HG02610 (cell line): Measurements from ENCODE around the gene GDPD4.

Experiments used
- ATAC-seq: cut with Tn5 transposase; IDR thresholded peaks from one replicate; pipeline ENCODE4 v1.9.1; 2021; ENCODE audit warnings: mild to moderate bottlenecking, moderate library complexity; ENCODE audit not compliant: unreplicated experiment

Gene GDPD4

DNA sequence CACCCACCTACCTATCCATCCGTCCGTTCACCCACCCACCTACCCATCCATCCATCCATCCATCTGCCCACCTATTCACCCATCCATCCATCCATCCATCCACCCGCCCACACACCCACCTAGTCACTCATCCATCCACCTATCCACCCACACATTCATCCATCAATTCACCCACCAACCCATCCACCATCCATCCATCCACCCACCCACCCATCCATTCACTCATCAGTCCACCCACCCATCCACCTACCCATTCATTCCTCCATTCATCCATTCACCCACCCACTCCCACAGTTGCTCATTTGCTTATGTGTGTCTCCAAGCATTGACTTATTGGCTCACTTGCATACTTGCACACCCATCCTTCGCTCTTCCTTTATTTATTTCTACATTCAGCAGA, 123.3 kb downstream of the GDPD4 start:
- ATAC-seq: no peak

DNA sequence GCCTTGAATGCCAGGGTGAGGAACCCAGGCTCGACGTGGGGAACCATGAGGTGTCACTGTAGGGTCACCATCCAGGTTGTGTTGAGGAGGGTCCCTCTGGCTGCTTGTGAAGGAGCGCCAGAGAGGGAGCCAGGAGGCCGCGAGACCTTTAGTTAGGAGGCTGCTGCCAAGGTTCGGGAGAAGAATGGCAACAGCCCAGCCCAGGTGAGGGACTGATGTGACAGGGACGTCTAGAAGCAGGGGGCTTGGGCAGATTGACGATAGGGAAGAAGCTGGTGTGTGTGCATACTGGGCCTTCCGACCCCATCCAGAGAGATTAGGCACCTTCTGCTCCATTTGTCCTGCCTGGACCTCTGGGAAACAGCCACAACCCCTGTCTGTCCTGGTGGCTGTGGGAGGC, 124.5 kb downstream of the GDPD4 start:
- no peak for ATAC-seq

DNA sequence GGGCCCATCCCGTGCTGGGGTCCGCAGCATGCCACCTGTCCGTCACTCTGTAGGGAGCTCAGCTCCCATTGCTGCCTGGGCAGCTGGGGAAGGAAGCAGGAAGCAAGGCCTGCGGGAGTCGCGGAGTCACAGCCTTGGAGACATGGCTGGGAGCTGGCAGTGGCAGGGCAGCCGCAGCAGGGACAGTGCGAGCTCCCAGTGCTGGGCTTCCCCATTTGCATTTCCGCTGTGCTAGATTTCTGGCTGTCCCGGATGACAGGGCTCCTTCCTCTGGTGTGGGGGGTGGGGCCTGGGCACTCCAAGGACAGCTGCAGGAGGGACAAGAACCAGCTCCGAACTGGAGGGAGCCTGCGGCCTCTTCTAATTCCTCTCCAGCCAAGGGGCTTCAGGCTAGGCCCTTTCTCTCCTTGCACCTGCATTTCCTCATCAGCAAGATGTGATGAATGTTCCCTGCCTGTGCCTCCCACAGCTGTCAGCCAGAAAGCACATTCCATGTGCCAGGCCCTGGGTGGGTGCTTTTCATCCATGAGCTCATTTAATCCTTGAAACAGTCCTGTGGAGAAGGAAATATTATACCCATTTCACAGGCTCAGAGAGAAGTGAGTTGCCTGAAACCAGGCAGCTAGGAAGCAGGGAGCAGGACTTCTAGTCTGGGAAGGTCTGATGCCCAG, 125.5 kb downstream of the GDPD4 start:
- peak; percentile 53 for ATAC-seq

DNA sequence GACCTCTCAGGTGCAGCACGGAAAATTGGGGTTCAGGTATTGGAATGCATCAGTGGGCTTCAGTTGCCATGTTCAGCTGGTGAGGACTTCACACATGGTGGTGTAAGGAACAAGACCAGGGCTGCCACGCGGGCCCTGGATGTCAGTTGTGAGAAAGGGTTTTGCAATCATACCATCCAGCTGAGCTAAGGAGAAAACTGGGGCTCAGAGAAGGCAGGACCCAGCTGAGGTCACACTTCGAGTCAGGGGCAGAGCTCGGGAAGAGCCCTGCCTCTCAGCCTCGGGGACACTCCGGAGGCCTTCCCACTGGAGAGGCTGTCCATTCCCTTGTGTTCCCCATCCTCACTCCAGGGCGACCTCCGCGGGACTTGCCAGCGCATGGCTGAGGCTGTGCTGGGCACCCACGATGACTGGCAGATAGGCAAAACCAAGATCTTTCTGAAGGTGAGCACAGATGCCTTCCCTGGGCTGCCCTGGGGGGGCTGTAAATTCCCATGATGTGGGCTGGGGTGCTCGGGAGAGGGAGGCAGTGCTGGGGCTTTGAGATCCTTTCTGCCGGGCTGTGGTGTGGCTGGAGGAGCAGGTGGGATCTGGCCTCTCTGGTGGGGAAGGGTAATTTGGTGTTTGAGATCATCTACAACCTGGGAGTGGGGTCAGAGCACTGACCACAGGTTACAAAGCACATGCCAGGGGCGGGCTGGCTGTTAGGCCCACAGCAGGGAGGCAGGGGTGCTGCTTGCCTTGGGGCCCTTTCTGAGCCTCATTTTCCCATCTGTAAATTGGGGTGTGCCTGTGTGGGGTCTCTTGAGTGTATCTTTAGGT, 126.3 kb downstream of the GDPD4 start:
- no peak for ATAC-seq

DNA sequence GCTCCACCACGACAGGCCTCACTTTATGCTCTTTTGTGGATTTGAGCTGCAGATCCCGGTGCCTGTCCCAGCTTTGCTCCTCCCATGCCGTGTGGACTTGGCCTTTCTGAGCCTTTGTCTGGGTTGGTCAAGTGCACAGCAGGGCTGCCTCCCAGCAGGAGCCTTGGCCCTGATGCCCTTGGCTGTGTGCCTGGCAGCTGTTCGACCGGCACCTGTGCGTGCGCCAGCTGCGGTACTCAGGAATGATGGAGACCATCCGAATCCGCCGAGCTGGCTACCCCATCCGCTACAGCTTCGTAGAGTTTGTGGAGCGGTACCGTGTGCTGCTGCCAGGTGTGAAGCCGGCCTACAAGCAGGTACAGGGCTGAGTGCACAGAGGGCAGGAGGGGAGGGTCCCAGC, 126.9 kb downstream of the GDPD4 start:
- no peak for ATAC-seq

DNA sequence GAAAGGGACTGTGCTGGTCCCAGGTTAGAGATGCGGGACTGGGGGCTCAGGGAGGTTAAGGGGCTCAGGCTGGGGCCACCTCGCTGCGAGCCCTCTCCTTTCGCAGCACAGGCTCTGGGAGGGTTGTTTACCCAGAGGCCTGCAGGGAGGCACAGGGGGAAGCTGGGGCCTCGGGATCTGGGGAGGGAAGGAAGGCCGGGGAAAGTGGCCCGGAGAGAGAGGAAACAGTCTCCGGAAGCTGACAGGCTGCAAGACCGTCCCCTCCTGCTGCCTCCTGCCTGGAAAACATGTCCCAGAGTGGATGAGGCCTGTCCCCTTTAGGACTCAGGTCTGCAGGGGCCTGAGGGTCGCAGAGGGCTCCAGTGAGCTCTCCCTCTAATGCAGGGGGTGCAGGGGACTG, 128.0 kb downstream of the GDPD4 start:
- no peak for ATAC-seq

DNA sequence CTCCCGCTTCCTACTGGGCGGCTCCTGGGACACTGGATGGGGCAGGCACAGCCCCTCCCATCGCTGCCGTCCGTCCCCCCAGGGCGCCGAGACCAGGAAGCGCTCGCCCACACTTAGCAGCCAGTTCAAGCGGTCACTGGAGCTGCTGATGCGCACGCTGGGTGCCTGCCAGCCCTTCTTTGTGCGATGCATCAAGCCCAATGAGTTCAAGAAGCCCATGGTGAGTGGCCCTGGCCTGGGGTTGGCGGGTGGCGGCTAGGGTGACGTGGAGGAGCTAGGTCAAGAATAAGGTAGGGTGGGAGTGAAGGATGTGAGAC, 128.9 kb downstream of the GDPD4 start:
- no peak for ATAC-seq

DNA sequence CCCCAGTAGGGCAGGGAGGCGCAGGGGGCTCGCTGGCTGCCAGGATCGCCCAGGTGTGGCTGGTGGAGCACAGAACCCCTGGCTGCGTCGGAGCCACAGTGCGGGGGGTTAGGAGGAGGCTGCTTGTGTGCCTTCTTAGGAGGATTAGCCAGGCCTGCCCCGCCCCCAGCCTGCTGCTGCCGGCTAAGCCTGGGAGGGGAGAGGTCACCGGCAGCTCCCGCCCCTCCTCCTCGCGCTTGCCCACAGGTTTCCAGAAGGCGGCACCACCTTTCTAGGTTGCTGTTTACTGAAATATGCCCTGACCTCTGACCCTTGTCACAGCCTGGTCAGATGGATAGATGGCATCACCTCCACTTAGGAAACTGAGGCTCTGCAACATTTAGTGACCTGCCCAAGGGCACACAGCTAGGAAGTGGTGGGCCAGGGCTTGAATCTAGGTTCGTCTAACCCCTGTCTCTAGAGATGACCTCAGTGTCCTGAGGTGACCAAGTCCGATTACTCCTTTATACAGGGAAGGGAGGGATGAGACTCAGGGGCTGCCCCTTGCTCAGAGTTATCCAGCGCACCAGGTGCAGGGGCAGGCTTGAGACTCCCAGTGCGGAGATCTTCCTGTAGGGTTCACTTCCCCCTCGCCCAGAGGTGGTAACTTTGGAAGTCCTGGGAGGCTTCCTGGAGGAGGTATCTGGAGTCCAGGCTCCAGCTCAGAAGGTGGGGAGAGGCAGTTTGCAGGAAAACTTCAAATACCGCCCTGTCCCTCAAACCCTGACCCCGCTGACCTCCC, 129.4 kb downstream of the GDPD4 start:
- ATAC-seq: no peak

DNA sequence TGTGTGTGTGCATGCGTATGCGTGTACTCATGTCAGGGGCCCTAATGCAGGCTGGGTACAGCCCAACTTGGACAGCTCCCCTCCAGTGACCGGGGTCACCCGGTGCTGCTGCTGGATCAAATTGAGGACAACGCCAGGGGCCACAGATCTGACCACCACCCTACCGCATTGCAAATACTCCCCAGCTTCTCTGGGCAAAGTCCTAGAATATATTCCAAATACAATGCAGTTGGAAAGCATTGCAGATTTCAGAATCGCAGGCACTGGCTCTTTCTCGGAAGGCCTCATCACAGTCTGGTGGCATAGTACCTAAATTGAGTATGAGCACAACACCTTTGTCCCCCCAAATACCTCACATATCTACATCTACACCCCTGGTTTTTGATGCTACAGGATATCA, 130.2 kb downstream of the GDPD4 start:
- no peak for ATAC-seq

DNA sequence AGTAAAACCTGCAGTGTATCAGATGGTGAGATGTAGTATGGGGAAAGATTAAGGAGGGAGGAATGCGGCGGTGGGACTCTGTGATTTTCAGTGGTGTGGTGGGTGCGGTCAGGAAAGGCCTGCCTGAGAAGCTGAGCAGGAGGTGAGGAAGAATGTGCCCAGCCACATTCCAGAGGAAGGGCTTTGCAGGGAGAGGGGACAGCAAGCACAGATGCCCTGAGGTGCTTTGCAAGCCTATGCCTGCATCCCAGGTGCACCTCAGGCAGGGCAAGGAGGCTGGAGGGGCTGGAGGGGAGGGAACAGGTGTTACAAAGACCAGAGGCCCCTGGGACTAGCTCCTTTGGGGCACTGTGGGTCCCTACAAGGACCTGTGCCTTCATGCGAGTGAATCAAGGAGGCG, 131.4 kb downstream of the GDPD4 start:
- ATAC-seq: no peak

DNA sequence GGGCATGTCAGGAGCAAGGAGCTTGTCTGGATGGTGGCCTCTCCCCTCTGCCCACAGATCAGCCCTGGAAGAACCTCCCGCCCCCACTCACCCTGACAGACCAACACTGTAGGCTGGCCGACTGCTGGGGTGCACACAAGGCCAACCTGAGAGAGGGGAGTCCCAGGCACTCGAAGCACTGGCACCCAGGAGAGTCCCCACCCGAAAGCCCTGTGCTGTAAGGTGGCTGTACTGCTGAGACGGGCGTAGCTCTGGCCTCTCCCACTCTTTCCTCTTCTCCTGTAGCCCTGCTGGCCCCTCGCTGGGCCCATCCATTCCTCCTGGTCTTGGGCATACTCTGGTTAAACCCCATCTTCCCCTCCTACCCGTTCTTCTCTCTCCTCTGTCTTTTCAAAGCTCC, 133.7 kb downstream of the GDPD4 start:
- ATAC-seq: no peak

DNA sequence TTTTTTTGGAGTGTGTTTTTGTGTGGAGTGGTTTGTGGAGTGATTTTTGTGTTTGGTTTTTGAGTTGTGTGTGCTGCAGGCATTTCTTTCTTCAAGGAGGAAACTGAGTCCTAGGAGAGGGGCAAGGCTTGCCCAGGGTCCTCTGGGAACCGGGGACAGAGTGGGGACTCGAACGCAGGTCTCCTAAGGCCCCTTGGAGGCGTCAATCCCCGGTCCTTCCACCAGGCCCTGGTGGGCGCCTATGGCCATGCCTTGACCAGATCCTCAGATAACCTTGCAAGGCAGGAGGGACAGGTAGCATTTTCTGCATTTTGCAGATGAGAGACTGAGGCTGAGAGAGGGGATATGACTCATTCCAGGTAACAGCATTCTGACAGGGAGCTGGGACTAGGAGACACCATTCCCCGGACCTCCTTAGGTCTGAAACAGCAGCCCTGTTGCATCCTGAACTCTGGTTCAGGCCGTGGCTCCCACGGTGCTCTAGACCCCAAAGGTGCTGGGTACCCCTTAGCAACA, 134.3 kb downstream of the GDPD4 start:
- ATAC-seq: no peak
